ENCODE measurements around the gene KDM4C. TPM values are rescaled to one million over a fixed set of nuclear protein-coding genes. Genes with fewer than 3 reads are reported as not detected.

The KDM4C gene
- total RNA-seq, 1 donor from 2014 or later = 12.7 TPM

- intact Hi-C loops (cut with DNase I) = no loop called here
- no peak overlapping the region for H3K27ac ChIP-seq
- DNase-seq (ENCODE audit: low spot score in 2 of 2) = no peak
- peaks cover 5 to 6% of the 10 kb centered on the region in 2 donors for H3K36me3 ChIP-seq
- H3K4me1 ChIP-seq = no peaks in the 10 kb centered on the region
- H3K9me3 ChIP-seq = no peaks in the 10 kb centered on the region
- H3K4me3 ChIP-seq = no peak overlapping the region
- no peaks in the 10 kb centered on the region for H3K27me3 ChIP-seq
- no peak for TF ChIP-seq CTCF (IDR thresholded peaks at IDR 0.05)
These were observed 94.6 kb downstream of the KDM4C start for GRCh38 chr9:6852243-6852963.

GRCh38 chr9:6855860-6856259 is 98.1 kb downstream of the KDM4C start:
- H3K36me3 ChIP-seq = no peaks in the 10 kb centered on the region
- no peak for DNase-seq (ENCODE audit: low spot score in 2 of 2)
- intact Hi-C loops (cut with DNase I) = no loop called here
- no peaks in the 10 kb centered on the region for H3K27me3 ChIP-seq
- no peaks in the 10 kb centered on the region for H3K9me3 ChIP-seq
- no peak overlapping the region for H3K4me3 ChIP-seq
- TF ChIP-seq CTCF (IDR thresholded peaks at IDR 0.05) = no peak
- no peaks in the 10 kb centered on the region for H3K4me1 ChIP-seq
- H3K27ac ChIP-seq = no peak overlapping the region

GRCh38 chr9:6864102-6864501 is 106.3 kb downstream of the KDM4C start:
- intact Hi-C loops (cut with DNase I) = no loop called here
- no peak for TF ChIP-seq CTCF (IDR thresholded peaks at IDR 0.05)

GRCh38 chr9:6869081-6869948 is 111.5 kb downstream of the KDM4C start:
- no peaks in the 10 kb centered on the region for H3K27me3 ChIP-seq
- H3K4me1 ChIP-seq = no peaks in the 10 kb centered on the region
- no peaks in the 10 kb centered on the region for H3K36me3 ChIP-seq
- H3K27ac ChIP-seq = no peak overlapping the region
- H3K4me3 ChIP-seq = no peak overlapping the region
- intact Hi-C loops (cut with DNase I) = no loop called here
- TF ChIP-seq CTCF (IDR thresholded peaks at IDR 0.05) = no peak
- no peak for DNase-seq (ENCODE audit: low spot score in 2 of 2)
- H3K9me3 ChIP-seq = peaks cover 0 to 13% of the 10 kb centered on the region in 2 donors

More at GRCh38 chr9:6864102-6864501, 106.3 kb downstream of the KDM4C start:
- peaks cover 0 to 27% of the 10 kb centered on the region in 2 donors for H3K9me3 ChIP-seq
- no peak for DNase-seq (ENCODE audit: low spot score in 2 of 2)
- no peaks in the 10 kb centered on the region for H3K27me3 ChIP-seq
- peaks cover 0 to 9% of the 10 kb centered on the region in 2 donors for H3K36me3 ChIP-seq
- no peaks in the 10 kb centered on the region for H3K4me1 ChIP-seq
- H3K27ac ChIP-seq = no peak overlapping the region
- no peak overlapping the region for H3K4me3 ChIP-seq

- Histone ChIP-seq H3K4me3 (no peak overlapping the region), H3K36me3 (no peaks in the 10 kb centered on the region), H3K4me1 (no peaks in the 10 kb centered on the region), H3K27ac (no peak overlapping the region), H3K9me3 (peaks cover 0 to 5% of the 10 kb centered on the region in 2 donors), H3K27me3 (no peaks in the 10 kb centered on the region)
- DNase-seq (ENCODE audit: low spot score in 2 of 2) = no peak
- TF ChIP-seq CTCF (IDR thresholded peaks at IDR 0.05) = no peak
- intact Hi-C loops (cut with DNase I) = no loop called here
These were observed 112.4 kb downstream of the KDM4C start for GRCh38 chr9:6870149-6870548.
